UCSD-AML1 (cell line): ENCODE data around the gene SOD3.

Experiments
- DNase-seq: peaks from one replicate; lab custom pipeline; 2025; ENCODE audit not compliant: unreplicated experiment; lab: John Stamatoyannopoulos, UW

Gene SOD3

DNA sequence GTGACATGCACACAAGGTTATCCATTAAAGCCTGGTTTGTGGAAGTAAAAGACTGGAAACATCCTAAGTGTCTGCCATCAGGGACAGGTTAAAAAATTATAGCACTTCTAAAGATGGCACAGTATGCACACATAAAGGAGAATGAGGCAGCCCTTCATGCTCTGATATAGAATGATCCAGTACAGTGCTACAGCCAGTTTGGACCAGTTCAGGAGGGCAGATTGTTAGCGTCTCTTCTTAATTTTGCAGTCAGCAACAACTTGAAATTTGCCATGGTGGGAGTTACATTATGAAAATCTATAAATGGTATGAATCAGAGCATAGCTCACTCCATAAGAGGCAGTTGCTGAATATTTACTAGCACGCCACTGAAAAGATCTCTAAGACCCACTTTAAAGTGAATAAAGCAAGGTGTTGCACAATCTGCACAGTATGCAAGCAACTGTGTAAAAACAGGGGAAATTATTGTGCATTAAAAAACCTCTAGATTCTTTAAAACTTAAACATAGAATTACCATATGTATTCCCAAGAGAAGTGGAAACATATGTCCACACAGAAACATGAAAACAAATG, 20.3 kb upstream of the SOD3 start:
- DNase-seq: no peak

DNA sequence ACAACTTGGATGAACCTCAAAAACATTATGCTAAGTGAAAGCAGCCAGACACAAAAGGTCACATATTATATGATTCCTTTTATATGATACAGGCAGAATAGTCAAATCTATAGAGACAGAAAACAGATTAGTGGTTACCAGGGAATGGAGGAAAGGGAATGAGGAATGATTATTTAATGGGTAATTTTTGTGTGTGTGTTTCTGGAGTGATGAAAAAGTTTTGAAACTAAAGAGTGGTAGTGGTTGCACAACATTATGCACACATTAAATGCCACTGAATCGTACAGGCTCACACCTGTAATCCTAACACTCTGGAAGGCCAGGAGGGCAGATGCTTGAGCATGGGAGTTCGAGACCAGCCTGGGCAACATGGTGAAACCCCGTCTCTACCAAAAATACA, 19.6 kb upstream of the SOD3 start:
- no peak for DNase-seq

DNA sequence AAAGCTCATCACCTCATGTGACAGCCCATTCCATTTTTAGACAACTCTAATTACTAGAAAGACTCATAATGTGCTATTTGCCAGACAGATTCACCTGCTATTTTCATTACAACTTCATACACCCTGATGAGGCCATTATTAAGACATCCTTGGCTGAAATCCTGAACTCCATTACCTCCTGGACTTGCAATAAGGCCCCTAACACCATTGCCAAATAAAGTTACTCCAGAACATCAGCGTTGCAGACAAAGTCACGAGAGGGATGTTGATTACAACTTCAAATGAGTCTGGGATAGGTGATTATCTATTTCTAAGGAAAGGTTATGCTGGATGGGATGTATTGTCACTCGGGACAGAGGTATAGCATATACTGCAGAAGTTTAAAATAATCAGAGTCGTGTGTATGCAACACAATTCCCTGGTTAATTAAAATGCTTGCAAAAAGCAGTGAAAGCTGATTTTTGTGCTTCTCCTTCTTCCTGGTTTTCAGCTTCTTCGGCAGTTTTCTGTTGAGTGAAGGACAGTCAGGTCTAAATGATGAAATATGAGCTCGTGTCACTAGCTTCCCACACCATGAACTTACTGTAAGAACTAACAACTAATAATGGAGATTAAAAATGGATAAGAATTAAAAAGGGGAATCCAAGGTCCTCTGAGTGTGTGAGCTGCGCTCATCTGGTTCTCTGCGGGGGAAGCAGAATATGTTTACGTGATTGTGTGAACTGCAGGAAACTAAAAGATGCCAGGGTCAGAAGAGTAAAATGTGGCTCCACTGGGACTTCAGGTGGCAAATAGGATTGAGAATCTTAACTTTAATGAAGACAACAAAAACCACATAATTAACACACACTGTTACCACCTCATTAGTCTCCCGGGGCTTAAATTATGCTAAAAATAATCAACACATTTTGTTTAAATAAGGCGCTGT, 17.6 kb upstream of the SOD3 start:
- no peak for DNase-seq

DNA sequence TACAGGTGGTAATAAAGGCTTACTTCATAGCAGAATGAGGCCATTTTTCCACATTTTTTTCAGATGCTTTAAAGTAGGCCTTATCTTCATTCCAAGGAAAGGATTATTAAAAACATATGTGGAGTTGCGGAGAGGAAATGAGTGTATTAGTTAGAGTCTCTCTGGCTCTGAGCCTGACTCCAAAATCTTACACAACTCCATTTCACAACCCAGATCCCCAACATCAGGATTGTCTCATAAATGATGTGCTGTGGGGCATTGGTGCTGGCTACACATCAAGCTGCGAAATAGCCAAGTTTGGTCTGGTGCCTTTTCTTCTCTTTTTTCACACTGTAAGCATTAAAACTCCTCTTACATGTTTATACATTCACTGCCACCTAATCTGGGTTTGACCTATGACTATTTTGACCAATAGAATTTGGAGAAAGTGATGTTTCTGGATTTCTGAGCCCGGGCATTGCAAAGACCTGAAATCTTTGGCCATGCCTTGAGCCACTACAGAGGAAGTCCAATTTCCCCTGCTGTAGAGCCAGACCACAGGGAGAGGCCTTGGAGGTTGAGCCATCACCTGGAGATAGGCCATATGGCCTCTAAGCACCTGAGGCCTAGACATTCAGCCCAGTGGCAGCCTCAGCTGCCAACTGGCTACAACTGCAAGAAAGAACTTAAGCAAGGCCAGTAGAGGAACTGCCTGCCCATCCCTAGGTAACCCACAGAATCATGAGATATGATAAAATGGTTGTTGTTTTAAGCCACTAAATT, 16.7 kb upstream of the SOD3 start:
- no peak for DNase-seq

DNA sequence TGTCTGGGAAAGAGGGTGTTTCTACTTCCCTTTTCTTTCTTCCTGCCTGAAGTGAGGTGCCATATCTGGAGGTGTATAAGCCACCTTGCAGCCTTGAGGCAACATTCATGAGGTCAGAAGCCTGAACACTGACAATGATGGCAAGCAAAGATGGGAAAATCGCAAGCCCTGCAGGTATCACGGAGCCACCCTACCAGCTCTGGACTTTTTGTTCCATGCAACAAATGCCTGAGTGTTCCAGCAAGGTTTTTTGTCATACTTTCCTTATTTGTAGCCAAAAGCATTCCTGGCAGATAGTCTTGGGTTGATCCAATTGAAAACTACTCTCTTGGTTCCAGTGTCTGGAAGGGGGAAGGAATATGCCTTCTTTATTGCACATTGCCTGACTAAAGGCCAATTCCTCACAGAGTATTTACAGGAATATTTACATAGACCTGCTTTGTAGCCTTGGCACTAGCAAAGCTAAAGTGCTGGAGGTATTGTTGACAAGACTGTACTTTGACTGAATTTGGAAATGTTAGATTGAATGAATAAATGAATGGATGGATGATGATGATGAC, 14.4 kb upstream of the SOD3 start:
- DNase-seq: no peak

DNA sequence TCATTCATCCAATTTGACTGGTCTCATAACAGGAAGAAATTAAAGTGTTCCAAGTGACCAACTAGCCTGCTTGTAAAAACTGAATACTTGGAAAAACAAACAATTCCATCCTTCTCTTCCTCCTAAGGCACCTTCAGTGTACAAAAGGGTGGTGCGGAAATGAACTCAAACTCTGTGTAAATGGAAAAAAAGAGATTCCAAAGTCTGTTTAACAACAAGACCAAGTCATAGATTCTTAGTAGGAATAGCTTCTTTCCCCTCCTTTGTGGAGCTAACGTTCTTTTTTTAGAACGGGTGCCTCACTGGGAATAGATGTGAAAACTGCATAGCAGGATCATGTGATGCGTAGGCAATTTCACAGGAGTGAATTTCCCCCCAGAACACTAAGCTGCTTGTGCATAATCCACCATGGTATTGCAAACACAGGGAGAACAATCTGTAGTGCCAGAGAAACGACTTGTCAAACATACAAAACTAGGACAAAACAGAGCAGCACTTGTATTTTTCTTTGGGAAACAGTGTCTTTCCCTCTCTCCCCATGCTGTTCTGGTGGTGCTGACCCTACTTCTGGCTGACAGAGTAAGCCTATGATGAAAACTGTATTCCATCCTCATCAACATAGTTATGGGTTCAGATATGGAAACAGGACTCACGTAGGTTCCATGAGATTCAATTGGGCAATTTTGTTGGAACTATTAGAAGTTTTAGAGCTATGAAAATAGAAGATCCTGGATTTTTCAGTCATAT, 13.2 kb upstream of the SOD3 start:
- DNase-seq: no peak

DNA sequence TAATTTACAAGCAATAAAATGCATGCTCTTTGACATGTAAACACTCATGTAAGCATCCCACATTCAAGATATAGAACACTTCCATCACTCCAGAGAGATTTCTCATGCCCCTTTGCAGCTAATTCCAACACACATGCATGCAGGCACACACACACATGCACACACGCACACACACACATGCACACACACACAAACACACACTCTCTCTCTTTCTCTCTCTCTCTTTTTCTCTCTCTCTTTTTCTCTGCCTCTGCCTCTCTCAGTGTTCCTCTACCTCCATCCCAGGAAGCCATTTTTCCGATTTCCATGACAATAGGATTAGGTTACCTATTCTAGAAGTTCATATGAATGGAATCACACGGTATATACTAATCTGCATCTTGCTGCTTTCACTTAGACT, 11.9 kb upstream of the SOD3 start:
- no peak for DNase-seq

DNA sequence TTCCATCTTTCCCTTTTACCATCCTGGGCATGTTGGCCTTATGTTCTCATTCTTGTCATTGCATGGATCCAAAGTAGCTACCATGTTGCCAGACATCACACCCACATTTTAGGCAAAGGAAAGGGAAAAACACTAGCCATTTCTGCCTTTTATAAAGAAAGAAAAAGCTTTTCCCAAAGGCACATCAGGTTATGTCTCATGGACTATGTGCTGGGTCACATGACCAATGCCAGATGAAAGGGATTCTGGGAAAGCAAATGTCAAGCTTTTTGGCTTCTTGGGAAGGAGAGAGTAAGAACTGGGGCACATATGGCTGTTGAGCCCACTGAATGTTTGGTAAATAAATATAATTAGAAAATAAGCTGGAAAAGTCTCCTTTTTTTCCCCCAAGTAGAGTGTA, 4.3 kb upstream of the SOD3 start:
- DNase-seq: no peak

DNA sequence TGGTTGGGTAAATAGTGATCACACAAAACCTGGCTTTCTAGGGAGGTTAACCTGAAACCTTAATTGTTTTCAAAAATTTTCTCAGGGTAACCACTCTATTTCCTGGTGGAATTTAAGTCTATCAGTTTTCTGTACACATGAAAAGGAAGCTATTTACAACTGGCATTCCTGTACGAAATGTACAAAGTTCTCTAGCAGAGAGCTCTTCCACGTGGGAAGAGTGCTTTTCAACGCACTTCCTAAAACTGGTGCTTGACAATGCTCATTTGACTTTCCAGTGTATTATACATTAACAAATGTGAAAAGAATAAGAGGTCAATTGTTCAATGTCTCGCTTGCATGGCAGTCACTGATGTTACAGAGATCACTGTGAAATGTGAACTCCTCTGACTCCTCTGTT, 2.8 kb upstream of the SOD3 start:
- DNase-seq: no peak

DNA sequence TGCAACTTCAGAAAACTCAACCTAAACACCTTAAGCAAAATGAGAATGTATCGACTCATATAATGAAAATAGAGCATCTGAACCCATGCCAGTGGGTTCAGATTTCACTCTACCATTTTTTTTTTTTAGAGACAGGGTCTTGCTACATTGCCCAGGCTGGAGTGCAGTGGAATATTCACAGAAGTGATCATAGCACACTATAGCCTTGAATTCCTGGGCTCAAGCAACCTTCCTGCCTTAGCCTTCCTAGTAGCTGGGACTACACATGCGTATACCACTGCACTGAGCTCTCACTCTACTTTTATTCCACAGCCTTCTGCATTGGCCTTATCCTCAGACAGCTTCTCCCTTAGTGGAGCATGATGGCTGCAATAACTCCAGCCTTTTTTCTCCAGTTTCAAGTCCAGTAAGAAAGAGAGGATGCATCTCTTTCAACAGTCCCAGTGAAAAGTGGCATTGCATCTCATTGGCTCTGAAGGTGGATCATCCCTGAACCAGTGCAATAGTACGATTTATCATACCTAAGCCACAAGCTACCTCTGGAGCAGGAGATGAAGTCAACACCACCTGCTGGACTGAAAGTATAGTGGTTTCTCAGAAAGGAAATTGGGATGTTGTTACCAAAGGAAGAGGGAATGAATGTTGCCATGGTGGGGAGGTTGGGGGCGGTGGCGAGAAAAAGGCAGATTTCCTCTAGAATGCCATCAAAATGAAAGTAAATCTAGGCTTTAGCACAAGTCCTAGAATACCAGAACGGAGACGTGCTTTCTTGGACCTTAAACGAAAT, 2.0 kb upstream of the SOD3 start:
- no peak for DNase-seq

DNA sequence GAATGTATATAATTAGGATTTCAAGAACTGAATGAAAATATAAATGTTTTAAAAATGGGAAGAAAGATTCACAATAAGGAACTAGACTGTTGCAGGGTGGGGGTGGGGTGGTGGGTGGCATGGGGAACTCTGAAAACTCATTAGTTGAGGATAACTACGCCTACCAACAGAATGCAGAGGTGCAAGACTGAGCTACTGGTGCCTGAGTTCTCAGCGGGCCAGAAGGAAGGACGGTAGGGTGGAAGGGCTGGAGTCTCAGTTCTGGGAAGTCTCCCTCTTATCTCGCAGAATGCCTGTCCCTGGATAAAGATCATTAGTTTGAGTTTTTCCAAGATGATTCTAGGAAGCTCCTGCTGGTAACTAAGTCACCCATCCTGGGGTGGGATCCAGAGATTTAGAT, 1.3 kb upstream of the SOD3 start:
- DNase-seq: no peak

DNA sequence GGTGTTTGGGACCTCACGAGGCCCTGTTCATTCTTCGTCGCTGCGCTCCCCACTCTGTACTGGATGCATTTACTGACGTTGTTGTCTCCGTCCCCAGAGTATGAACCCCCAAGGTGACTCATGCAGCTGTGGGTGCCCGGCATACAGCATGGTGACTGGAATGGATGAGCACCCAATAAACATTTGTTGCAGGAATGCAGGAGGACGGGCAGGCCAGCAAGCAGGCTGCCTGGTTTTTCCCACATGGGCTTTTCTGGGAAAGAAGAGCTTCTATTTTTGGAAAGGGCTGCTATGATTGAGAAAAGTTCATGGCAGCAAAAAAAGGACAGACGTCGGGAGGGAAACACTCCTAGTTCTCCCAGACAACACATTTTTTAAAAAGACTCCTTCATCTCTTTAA, 893 bp upstream of the SOD3 start:
- no peak for DNase-seq

DNA sequence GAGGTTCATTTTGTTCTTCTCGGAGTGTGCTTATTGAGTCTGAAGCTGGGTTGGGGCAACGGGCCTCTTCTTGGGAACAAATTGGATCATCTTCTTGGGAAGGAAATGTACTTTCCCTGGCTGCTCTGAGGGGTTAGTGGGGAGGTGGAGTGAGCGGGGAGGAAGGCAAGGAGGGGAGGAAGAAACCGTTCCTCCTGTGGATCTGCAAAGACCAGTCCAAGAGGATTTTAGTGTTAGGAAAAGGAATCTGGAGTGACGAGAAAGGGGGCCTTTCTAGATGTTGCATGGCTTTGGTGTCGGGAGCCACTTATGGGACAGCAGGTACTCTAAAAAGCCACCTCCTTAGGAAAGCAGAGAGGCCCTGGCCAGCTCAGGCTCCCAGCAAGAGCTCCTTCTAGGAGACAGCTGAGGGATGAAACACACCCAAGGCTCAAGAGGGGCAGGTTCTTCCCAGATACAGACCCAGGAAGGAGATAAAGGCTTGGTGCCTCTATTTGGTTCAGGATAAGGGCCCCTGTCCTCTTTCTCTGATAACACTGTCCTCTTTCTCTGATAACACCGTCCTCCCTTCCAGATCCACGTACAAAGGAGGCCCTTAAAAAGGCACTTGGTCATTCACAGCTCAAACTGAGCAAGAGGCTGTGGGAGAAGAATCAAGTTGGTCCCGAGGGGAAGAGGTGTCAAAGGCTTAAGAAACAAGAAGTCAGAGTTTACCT, 451 bp downstream of the SOD3 start:
- no peak for DNase-seq

DNA sequence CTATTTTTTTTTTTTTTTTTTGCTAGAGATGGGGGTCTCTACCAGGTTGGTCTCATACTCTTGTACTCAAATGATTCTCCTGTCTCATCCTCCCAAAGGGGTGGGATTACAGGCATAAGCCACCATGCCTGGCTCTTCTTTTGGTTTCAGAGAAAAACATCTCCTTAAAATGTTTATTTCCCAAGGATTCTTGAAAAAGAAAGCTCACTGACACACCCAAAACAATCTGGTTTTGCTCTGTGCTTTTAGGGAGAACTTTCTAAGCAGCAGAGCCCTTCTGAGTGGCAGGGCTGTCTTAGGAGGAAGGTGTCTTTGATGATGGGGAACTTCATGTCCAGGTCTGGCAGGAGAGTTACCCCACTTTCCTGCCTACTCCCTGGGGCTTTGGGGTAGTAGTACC, 1.2 kb downstream of the SOD3 start:
- DNase-seq: no peak

DNA sequence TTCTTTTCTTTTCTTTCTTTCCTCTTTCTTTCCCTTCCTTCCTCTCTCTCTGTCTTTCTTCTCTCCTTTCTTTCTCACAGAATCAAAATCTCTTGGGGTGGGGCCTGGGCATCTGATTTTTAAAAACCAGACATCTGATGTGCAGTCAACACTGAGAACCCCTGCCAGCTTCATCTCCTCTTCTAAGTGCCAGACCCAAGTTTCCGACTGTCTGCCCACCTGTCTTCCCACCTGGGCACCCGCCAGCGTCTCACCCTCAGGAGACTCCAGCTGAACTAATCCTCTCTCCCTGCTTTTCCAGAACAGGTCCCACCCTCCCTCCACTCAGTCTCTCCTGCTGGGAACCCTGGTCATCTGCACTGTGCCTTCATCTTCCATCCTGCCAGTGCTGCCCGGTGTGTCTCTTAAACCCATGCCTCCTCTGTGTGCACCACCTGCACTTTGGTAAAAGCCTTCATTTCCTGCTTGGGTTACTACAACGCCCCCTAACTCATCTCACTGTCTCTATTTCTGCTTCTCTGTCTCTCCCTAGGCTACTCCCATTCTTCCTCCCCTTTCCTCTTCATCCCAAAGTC, 2.8 kb downstream of the SOD3 start:
- DNase-seq: no peak

DNA sequence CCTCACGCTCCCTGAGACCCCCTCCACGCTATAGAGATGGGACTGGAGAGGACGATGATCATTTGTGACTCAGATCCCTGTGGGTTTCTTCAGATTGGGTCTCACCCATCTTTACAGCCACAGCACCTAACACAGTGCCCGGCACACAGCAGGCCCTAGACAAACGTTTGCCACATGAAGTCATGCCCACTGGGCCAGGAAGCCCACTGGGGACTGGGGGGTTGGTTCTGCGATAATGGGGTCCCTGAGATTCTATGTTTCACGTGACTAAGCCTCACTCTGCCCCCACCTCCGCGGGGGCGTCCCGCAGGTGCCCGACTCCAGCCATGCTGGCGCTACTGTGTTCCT, 3.8 kb downstream of the SOD3 start:
- no peak for DNase-seq

DNA sequence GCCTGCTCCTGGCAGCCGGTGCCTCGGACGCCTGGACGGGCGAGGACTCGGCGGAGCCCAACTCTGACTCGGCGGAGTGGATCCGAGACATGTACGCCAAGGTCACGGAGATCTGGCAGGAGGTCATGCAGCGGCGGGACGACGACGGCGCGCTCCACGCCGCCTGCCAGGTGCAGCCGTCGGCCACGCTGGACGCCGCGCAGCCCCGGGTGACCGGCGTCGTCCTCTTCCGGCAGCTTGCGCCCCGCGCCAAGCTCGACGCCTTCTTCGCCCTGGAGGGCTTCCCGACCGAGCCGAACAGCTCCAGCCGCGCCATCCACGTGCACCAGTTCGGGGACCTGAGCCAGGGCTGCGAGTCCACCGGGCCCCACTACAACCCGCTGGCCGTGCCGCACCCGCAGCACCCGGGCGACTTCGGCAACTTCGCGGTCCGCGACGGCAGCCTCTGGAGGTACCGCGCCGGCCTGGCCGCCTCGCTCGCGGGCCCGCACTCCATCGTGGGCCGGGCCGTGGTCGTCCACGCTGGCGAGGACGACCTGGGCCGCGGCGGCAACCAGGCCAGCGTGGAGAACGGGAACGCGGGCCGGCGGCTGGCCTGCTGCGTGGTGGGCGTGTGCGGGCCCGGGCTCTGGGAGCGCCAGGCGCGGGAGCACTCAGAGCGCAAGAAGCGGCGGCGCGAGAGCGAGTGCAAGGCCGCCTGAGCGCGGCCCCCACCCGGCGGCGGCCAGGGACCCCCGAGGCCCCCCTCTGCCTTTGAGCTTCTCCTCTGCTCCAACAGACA, 4.4 kb downstream of the SOD3 start:
- DNase-seq: no peak

DNA sequence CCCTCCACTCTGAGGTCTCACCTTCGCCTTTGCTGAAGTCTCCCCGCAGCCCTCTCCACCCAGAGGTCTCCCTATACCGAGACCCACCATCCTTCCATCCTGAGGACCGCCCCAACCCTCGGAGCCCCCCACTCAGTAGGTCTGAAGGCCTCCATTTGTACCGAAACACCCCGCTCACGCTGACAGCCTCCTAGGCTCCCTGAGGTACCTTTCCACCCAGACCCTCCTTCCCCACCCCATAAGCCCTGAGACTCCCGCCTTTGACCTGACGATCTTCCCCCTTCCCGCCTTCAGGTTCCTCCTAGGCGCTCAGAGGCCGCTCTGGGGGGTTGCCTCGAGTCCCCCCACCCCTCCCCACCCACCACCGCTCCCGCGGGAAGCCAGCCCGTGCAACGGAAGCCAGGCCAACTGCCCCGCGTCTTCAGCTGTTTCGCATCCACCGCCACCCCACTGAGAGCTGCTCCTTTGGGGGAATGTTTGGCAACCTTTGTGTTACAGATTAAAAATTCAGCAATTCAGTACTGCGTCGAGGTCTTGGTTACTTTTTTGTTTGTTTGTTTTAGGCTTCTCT, 5.0 kb downstream of the SOD3 start:
- DNase-seq: no peak
